Coronary artery (tissue), 2 donors: ENCODE results near the gene DENND2A.
"Not testable (repeated sequence)": the region's sequence is repeated elsewhere in the genome, so short reads cannot be mapped to it uniquely, and the experiment has no call there.

Experiments used
- DNase-seq: peaks from one replicate; pipeline ENCODE4 v3.0.0-alpha.2; 2017; ENCODE audit warnings: low spot score
- H3K27ac ChIP-seq, 2 donors: fragments of 200-600 bp; sonication (generic); one replicate each; pipeline ENCODE4 v1.5.1; 2016 to 2019
- H3K4me3 ChIP-seq: fragments of 200-600 bp; sonication (generic); 2 replicates; pipeline ENCODE4 v1.5.1; 2016; ENCODE audit warnings: mild to moderate bottlenecking, moderate library complexity
- CTCF ChIP-seq: fragments of 200-600 bp; sonication (generic); IDR thresholded peaks from one replicate; pipeline ENCODE4 v1.5.1; 2019; ENCODE audit warnings: antibody characterized with exemption

DENND2A gene

GRCh38 chr7:140501966-140502365 lies 138.6 kb downstream of the DENND2A start:
- H3K4me3 ChIP-seq = no peak overlapping the region
- DNase-seq = no peak
- H3K27ac ChIP-seq = no peak overlapping the region
- no peak for TF ChIP-seq CTCF

- not testable (repeated sequence) for H3K27ac ChIP-seq, H3K4me3 ChIP-seq, DNase-seq
Observed at GRCh38 chr7:140497807-140498206, 142.8 kb downstream of the DENND2A start.

GRCh38 chr7:140497241-140497769 lies 143.3 kb downstream of the DENND2A start:
- Histone ChIP-seq H3K4me3 (no peak overlapping the region), H3K27ac (no peak overlapping the region)
- no peak for DNase-seq
- TF ChIP-seq CTCF = no peak

GRCh38 chr7:140495514-140496097 lies 145.0 kb downstream of the DENND2A start:
- no peak overlapping the region for H3K27ac ChIP-seq
- H3K4me3 ChIP-seq = no peak overlapping the region
- DNase-seq = no peak
- no peak for TF ChIP-seq CTCF

- H3K4me3 ChIP-seq = no peak overlapping the region
- no peak for DNase-seq
- no peak overlapping the region for H3K27ac ChIP-seq
- TF ChIP-seq CTCF = no peak
Observed at GRCh38 chr7:140494867-140495266, 145.7 kb downstream of the DENND2A start.

- no peak overlapping the region for H3K27ac ChIP-seq
Observed at GRCh38 chr7:140489026-140489359, 151.6 kb downstream of the DENND2A start.

GRCh38 chr7:140485500-140486265 lies 154.9 kb downstream of the DENND2A start:
- TF ChIP-seq CTCF = no peak
- no peak overlapping the region for H3K4me3 ChIP-seq
- H3K27ac ChIP-seq = no peak overlapping the region
- DNase-seq = no peak

More at GRCh38 chr7:140489026-140489359, 151.6 kb downstream of the DENND2A start:
- TF ChIP-seq CTCF = no peak
- DNase-seq = no peak
- H3K4me3 ChIP-seq = no peak overlapping the region
